Sciatic nerve (tissue), 2 donors: ENCODE data around the gene CPS1. TPM values are rescaled to one million over a fixed set of nuclear protein-coding genes. Genes with fewer than 3 reads are reported as not detected.

Source experiments
- ATAC-seq: fragments of 200-7000 bp; cut with Tn5 transposase; one replicate; pipeline ENCODE4 v1.9.1; 2020; ENCODE audit warnings: mild to moderate bottlenecking, moderate library complexity
- DNase-seq: peaks from one replicate; pipeline ENCODE4 v3.0.0-alpha.2; 2020; ENCODE audit warnings: low spot score
- intact Hi-C: fragments of 100-400 bp; cut with DNase I; formaldehyde crosslinking; loops from one replicate; pipeline ENCODE4 v1.14.2; 2022
- total RNA-seq: library from RNA; stranded (reverse); fragmentation: NEBNext Ultra II Directional; extraction: Animal tissue kit (Norgen Biotek cat#: 25700); gene quantifications from one replicate; pipeline ENCODE4 v1.2.1, GENCODE V29; 2021
- donor health status: DM: no; HTN: no; CAD: no.
- donor health status: DM: no; HTN: no; CAD: no.

The CPS1 gene
- total RNA-seq, 1 donor from 2014 or later, result 6.9 TPM

- intact Hi-C loops, result no loop called here
- DNase-seq (no peak), ATAC-seq (no peak)
Measured at GRCh38 chr2:210591663-210592062, 35.3 kb downstream of the CPS1 start.

- no peak for DNase-seq
- ATAC-seq, result no peak
- intact Hi-C loops, result no loop called here
Measured at GRCh38 chr2:210592726-210593125, 36.3 kb downstream of the CPS1 start.

- ATAC-seq (no peak), DNase-seq (no peak)
- intact Hi-C loops, result no loop called here
Measured at GRCh38 chr2:210593166-210593565, 36.8 kb downstream of the CPS1 start.

- no peak for ATAC-seq
- DNase-seq, result no peak
- intact Hi-C loops, result no loop called here
Measured at GRCh38 chr2:210598219-210598618, 41.8 kb downstream of the CPS1 start.

- intact Hi-C loops, result no loop called here
- DNase-seq (no peak), ATAC-seq (no peak)
Measured at GRCh38 chr2:210599476-210599875, 43.1 kb downstream of the CPS1 start.

- no peak for ATAC-seq
- DNase-seq, result no peak
- intact Hi-C loops, result no loop called here
Measured at GRCh38 chr2:210604666-210605065, 48.3 kb downstream of the CPS1 start.

GRCh38 chr2:210606001-210606400 is 49.6 kb downstream of the CPS1 start:
- DNase-seq, result no peak
- intact Hi-C loops, result no loop called here
- ATAC-seq, result no peak

- intact Hi-C loops, result no loop called here
- no peak for ATAC-seq
Measured at GRCh38 chr2:210611466-210611865, 55.1 kb downstream of the CPS1 start.

GRCh38 chr2:210616074-210616473 is 59.7 kb downstream of the CPS1 start:
- ATAC-seq (no peak), DNase-seq (no peak)
- intact Hi-C loops, result no loop called here

More at GRCh38 chr2:210611466-210611865, 55.1 kb downstream of the CPS1 start:
- no peak for DNase-seq

GRCh38 chr2:210617318-210617717 is 60.9 kb downstream of the CPS1 start:
- no peak for ATAC-seq
- no peak for DNase-seq
- intact Hi-C loops, result no loop called here

GRCh38 chr2:210617732-210618330 is 61.4 kb downstream of the CPS1 start:
- intact Hi-C loops, result no loop called here
- ATAC-seq (no peak), DNase-seq (no peak)

- ATAC-seq (no peak), DNase-seq (no peak)
- intact Hi-C loops, result no loop called here
Measured at GRCh38 chr2:210620456-210620855, 64.1 kb downstream of the CPS1 start.

- no peak for ATAC-seq
- intact Hi-C loops, result no loop called here
Measured at GRCh38 chr2:210623506-210623905, 67.1 kb downstream of the CPS1 start.

GRCh38 chr2:210626849-210627248 is 70.5 kb downstream of the CPS1 start:
- intact Hi-C loops, result no loop called here
- ATAC-seq (no peak), DNase-seq (no peak)

More at GRCh38 chr2:210623506-210623905, 67.1 kb downstream of the CPS1 start:
- DNase-seq, result no peak

GRCh38 chr2:210630873-210631560 is 74.6 kb downstream of the CPS1 start:
- ATAC-seq, result no peak
- no peak for DNase-seq
- intact Hi-C loops, result no loop called here

- ATAC-seq, result no peak
- DNase-seq, result no peak
- intact Hi-C loops, result no loop called here
Measured at GRCh38 chr2:210633699-210634098, 77.3 kb downstream of the CPS1 start.

GRCh38 chr2:210635257-210635656 is 78.9 kb downstream of the CPS1 start:
- DNase-seq, result no peak
- intact Hi-C loops, result no loop called here
- ATAC-seq, result no peak

- DNase-seq, result no peak
- intact Hi-C loops, result no loop called here
- ATAC-seq, result no peak
Measured at GRCh38 chr2:210642333-210642732, 85.9 kb downstream of the CPS1 start.

- intact Hi-C loops, result no loop called here
- no peak for DNase-seq
- no peak for ATAC-seq
Measured at GRCh38 chr2:210647151-210647550, 90.8 kb downstream of the CPS1 start.

GRCh38 chr2:210654091-210654490 is 97.7 kb downstream of the CPS1 start:
- no peak for DNase-seq
- intact Hi-C loops, result no loop called here
- ATAC-seq, result no peak
